Stimulated activated effector memory CD8-positive, alpha-beta T cell treated with anti-CD3 and anti-CD28 coated beads, Interleukin-12 subunit alpha, Interleukin-12 subunit beta, amount 100 ng/mL, for 72 hours (primary cell): ENCODE data around the gene MYEOV.
A peak's percentile ranks its signal among the peaks of the same experiment; 100 is the strongest.

Experiments
- ATAC-seq: fragments of 150-1000 bp; cut with Tn5 transposase; 2 replicates; pipeline ENCODE4 v1.10.0; 2021
- DNase-seq, 2 donors: peaks; one replicate each; pipeline ENCODE4 v3.0.0; 2021 to 2022; ENCODE audit warnings: low spot score in 2 of 2
- H3K27ac Mint-ChIP-seq: one replicate; pipeline ENCODE4 v1.8.0; 2022; ENCODE audit warnings: mild to moderate bottlenecking, mixed read lengths
- H3K36me3 Mint-ChIP-seq: one replicate; pipeline ENCODE4 v1.8.0; 2022; ENCODE audit warnings: mild to moderate bottlenecking, mixed read lengths
- H3K4me1 Mint-ChIP-seq: one replicate; pipeline ENCODE4 v1.8.0; 2022; ENCODE audit warnings: mixed read lengths
- H3K4me3 Mint-ChIP-seq: one replicate; pipeline ENCODE4 v1.8.0; 2022; ENCODE audit warnings: mild to moderate bottlenecking, mixed read lengths
- H3K9me3 Mint-ChIP-seq: one replicate; pipeline ENCODE4 v1.8.0; 2022; ENCODE audit warnings: mixed read lengths

Gene MYEOV

DNA sequence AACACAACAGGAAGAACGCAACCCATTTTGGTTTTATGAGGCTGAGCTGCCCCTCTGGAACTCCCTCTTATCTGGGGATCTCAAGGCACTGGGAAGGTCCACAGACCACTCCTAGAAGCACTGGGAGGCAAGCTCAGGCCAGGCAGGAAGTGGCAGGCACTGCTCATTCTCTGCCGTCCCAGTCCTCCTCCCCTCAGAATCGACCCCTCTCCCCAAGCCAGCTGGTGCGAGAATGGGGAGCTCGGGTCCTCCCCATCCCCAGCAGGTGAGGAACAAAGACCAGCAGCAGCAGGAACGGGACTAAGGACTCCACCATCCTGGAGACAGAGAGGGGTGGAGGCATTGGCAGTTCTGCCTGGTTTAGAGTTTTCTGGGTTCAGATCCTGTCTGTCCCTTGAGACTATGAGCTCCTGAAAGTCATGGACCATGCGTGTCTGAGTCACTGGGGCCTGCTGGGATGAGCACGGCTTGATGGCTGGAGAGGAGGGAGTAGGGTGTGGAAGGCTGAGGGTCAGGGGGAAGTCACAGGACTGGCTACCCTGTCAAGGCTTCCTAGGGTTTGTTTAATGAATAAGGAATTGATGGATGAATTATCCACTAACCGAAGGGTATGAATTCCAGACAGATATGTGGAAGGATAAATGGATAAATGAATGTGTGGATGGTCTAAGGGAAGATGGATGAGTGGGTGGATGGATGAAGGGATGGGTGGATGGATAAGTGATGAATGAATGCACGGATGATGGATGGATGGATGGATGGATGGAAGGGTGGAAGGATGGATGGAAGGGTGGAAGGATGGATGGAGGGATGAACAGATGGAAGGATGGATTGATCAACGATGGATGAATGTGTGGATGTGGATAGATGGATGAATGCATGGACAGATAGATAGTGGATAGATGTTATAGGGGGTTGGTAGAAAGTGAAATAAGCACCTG is 6.4 kb downstream of the MYEOV start:
- peaks cover 80% of the 10 kb centered on the region for H3K4me1 Mint-ChIP-seq
- ATAC-seq (no peak), DNase-seq (no peak)
- peaks cover 25% of the 10 kb centered on the region for H3K36me3 Mint-ChIP-seq
- H3K9me3 Mint-ChIP-seq, result no peaks in the 10 kb centered on the region
- H3K4me3 Mint-ChIP-seq, result no peak overlapping the region
- H3K27ac Mint-ChIP-seq, result no peak overlapping the region

DNA sequence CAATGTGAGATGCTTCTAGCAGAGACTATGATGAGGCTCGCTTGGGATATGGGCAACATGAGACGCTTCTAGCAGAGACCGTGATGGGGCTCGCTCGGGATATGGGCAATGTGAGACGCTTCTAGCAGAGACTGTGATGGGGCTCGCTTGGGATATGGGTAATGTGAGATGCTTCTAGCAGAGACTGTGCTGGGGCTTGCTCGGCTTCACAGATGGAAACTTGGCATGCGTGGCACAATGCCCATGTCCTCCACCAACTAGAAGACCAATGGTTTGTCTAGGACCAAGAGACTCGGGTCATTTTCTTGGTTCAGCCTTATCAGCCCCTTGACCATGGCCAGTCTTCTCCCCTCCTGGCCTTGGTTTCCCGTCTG is 7.1 kb downstream of the MYEOV start:
- Mint-ChIP-seq H3K4me1 (peaks cover 73% of the 10 kb centered on the region), H3K4me3 (no peak overlapping the region), H3K36me3 (peaks cover 25% of the 10 kb centered on the region), H3K9me3 (no peaks in the 10 kb centered on the region), H3K27ac (no peak overlapping the region)
- DNase-seq (no peak), ATAC-seq (no peak)

DNA sequence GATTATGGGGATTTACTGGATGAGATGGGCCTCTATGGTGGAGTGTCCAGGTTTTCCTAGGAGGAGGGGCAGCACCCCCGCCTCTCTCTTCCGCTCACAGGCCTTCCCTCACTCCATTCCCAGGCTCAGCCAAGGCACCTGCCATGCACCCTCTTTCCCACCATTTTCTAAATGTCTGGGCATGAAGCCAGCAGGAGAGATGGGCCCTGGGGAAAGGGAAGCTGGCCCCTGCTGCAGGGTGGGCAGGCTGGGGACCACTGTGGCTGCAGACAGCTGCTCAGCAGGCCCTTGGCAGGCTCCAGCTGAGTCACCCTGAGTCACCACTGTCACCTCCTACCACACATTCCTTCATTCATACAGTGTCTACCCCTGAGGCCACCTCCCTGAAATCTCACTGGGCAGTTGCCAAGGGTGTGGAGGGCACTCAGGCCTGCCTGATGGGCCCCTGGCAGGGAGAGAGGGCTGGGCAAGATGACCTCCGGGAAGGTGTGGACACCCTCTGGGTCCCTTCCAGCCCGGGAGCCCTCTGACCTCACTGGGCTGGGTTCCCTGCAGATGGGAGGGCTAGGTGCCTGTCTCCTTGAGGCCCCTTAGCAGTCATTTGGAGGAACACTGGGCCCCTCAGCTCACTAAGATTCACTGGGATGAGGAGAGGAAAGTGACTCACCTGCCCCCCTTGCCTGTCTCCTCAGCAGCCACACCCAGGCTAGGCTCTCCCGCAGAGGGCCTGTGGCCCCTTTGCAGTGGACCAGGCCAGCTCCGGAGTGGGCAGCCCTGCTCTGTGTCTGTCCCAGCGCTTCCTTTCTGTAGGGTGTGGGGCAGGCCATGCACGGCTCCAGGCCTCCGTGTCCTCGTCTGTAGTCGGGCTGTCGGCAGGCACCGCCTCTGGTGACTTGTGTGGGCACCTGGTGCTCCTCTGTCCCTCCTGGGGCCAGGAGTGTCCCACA is 7.8 kb downstream of the MYEOV start:
- H3K9me3 Mint-ChIP-seq, result no peaks in the 10 kb centered on the region
- H3K4me1 Mint-ChIP-seq, result peaks cover 66% of the 10 kb centered on the region
- no peak overlapping the region for H3K27ac Mint-ChIP-seq
- peaks cover 24% of the 10 kb centered on the region for H3K36me3 Mint-ChIP-seq
- DNase-seq (no peak), ATAC-seq (peak; percentile 71)
- H3K4me3 Mint-ChIP-seq, result no peak overlapping the region

DNA sequence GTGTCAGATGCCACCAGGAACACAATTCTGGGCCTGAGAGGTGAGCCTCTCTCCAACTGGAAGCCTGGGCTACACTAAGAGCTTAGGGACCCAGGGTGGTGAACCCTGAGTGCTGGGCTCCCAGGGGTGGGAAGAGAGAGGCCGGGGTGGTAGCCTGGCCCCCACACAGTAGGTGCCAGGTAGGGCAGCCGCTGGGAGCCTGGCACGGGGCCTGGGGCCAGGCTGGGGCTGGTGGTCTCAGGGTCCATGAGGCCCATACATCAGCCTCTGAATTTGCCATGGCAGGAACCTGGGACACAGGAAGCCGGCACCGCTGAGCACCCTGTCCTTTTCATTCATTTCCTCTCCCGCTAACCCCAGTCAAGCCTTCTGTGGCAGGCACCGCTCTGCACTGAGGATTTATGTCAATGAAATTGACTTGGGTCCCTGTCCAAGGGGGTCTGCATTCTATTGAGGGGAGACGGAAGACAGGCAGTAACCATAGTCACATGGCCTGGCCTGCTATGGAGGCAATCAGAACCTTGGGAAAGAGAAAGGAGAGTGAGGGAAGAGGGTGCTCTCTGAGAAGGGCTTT is 8.6 kb downstream of the MYEOV start:
- H3K4me3 Mint-ChIP-seq, result no peak overlapping the region
- H3K9me3 Mint-ChIP-seq, result no peaks in the 10 kb centered on the region
- ATAC-seq (no peak), DNase-seq (no peak)
- H3K27ac Mint-ChIP-seq, result no peak overlapping the region
- peaks cover 16% of the 10 kb centered on the region for H3K36me3 Mint-ChIP-seq
- H3K4me1 Mint-ChIP-seq, result peaks cover 58% of the 10 kb centered on the region

DNA sequence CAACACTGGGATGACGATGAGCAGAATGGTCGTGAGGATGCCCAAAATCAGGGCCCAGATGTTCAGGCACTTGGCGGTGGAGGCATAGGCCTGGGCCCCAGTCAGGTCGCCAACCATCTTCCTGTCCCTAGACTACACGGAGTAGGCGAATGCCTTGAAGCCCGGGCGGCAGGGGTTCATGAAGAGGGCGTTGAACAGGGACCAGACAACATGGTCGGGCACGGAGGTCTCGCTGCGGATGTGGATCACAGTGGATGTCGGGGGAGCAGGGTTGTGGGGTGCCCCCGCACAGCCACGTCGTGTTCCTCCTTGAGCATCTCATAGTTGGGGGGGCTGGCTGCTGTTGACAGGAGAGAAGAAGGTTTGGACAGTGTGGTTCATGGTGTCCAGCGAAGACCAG is 9.5 kb downstream of the MYEOV start:
- Mint-ChIP-seq H3K27ac (no peak overlapping the region), H3K9me3 (no peaks in the 10 kb centered on the region), H3K36me3 (peaks cover 8% of the 10 kb centered on the region), H3K4me1 (peaks cover 55% of the 10 kb centered on the region), H3K4me3 (no peak overlapping the region)
- ATAC-seq (no peak), DNase-seq (no peak)

DNA sequence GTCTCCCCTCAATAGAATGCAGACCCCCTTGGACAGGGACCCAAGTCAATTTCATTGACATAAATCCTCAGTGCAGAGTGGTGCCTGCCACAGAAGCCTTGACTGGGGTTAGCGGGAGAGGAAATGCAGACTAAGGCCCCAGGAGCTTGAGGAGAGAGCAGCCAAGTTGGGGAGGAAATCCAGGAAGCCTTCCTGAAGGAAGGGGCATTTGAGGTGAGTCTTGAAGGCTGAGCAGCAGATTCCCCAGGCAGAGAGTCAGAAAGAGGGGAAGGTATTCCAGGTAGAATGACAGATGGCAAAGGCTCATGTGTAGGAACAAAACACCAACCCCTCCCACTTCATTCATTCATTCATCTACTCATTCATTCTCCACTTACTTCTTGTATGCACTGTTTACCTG is 10.3 kb downstream of the MYEOV start:
- ATAC-seq (no peak), DNase-seq (no peak)
- Mint-ChIP-seq H3K27ac (no peak overlapping the region), H3K4me3 (no peak overlapping the region), H3K4me1 (peaks cover 56% of the 10 kb centered on the region), H3K36me3 (peaks cover 8% of the 10 kb centered on the region), H3K9me3 (no peaks in the 10 kb centered on the region)

DNA sequence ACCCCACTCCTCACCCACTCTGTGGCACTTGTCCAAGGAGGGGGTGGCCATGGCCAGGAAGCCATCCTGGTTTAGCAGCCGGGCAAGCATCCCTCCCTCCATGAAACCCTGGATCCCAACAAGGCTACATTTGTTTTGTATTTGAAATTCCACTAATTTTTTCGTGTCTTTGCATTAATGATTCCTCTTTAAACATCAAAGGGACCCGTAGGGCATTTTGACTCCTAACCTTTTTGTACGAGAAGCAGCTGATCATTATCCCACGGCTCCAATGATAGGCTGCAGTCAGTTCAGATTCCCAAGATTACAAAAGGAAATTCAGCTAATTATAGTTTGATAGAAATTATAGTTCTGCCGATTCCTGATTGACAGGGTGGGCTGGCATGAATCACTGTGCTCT is 10.7 kb downstream of the MYEOV start:
- no peak overlapping the region for H3K27ac Mint-ChIP-seq
- no peaks in the 10 kb centered on the region for H3K9me3 Mint-ChIP-seq
- peaks cover 8% of the 10 kb centered on the region for H3K36me3 Mint-ChIP-seq
- no peak for ATAC-seq
- no peak for DNase-seq
- peaks cover 54% of the 10 kb centered on the region for H3K4me1 Mint-ChIP-seq
- no peak overlapping the region for H3K4me3 Mint-ChIP-seq

DNA sequence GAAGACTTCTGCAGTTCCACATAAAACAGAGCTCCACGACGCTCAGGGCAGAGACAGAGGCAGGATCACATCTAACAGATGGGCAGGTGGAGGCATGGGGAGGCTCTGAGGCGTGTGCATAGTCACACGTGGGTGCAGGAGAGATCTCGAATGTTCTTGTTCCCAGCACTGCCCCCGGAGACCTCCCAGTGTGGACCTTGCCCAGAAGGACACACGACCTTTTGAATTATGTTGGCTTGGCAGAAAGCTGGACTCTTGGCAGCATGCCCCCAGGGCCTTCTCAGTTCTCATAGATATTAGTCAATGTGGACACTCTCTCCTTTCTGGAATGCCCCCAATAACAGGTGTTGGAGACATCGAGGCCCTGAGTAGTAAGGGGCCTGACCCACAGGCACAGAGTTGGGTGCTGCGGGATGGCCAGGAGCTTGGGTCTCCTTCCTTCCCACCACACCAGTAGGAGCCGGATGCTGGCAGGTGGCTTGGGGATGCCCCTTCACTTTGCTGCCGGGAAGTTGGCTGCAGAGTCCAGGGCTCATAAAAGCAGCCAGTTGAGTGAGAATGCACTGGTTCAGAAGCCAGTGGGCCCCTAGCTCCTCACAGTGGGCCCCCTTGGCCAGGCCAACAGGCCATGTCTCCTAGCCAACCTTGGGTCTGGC is 12.1 kb downstream of the MYEOV start:
- Mint-ChIP-seq H3K36me3 (peaks cover 8% of the 10 kb centered on the region), H3K9me3 (no peaks in the 10 kb centered on the region), H3K4me1 (peaks cover 49% of the 10 kb centered on the region), H3K27ac (no peak overlapping the region), H3K4me3 (no peak overlapping the region)
- DNase-seq (no peak), ATAC-seq (no peak)

DNA sequence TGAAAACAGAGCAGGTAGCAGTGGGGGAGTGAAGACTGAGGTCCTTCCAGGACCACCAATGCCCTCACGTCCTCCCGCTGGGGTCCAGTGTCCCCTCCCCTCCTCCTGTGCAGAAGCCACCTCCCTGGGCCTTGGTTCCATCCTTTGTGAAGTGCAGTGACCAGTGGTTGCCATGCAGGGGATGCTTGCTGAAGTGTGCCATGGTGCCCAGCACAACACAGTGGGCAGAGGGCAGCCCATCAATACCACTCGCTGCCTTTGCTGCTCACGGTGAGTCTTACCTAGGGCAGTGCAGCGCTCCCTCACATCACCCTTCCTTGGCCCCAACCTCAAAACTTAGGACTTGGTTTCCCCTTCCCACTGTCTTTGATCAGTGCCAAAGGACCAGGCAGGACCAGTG is 12.9 kb downstream of the MYEOV start:
- ATAC-seq, result no peak
- no peaks in the 10 kb centered on the region for H3K9me3 Mint-ChIP-seq

DNA sequence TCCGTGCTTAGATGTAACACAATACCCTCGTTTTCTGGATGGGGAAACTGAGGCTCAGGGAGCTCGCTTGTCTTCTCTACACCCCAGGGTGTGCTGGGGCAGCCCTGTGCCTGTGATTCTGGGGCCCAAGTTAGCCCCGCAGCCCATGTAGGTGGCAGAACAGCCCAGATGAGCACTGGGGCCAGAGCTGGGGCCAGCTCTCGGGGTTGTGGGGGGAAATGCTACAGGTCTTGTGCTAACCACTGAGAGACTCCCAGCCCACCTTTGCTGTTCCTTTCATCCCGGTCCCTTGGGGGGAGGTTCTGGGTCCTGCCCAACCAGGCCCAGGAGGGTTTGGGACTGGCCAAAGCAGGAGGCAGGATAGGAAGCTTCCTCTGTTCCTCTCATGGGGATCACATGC is 13.5 kb downstream of the MYEOV start:
- ATAC-seq (no peak), DNase-seq (no peak)
- Mint-ChIP-seq H3K36me3 (peaks cover 7% of the 10 kb centered on the region), H3K4me3 (no peak overlapping the region), H3K9me3 (no peaks in the 10 kb centered on the region), H3K4me1 (peaks cover 51% of the 10 kb centered on the region), H3K27ac (no peak overlapping the region)

More for the DNA sequence above, 12.9 kb downstream of the MYEOV start:
- H3K36me3 Mint-ChIP-seq, result peaks cover 8% of the 10 kb centered on the region
- peaks cover 49% of the 10 kb centered on the region for H3K4me1 Mint-ChIP-seq
- no peak overlapping the region for H3K27ac Mint-ChIP-seq
- no peak for DNase-seq
- no peak overlapping the region for H3K4me3 Mint-ChIP-seq

DNA sequence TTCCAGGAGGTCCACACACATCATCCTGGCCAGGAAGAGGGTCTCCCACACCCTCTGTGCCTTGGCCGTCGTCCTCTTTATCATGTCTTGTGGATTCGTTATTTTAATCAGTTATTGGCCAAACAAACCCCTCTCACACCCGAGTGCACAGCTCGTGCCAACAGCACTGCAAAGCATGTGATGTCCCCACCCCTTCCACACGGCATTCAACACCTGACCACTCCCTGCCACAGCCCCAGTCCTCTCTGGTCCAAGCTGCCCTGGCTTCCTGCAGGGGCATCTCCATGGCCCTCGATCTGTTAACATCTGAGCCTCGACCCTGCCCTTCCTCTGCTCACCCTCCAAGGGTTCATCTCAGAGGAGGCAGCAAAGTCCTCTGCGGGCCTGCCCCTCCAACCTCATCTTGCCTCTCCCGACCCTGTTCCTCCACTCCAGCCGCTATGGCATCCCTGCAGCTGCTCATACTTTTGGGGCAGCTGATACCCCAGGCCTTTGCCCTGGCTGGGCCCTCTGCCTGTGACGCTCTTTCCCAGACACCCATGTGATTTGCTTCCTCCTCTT is 14.0 kb downstream of the MYEOV start:
- no peak for DNase-seq
- peak overlapping the region; percentile 17 for H3K27ac Mint-ChIP-seq

DNA sequence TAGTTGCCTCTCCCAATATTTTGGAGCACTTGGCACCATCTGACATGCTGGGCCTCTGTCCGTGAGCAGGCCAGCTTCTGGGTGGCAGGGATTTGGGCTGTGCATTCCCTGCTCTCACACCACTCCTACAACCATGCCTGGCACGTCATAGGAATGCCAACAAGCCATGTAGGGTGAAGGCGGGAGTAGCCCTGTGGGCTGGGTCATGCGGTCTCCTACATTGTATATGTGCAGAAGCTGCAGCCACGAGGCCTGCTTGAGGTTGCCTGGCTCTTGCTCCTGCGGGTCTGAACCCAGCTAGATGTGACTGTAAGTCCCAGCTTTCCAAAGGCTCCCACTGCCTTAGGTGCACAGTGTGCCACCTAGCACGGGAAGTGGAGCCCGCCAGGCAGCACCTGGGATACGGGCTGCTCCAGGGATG is 14.5 kb downstream of the MYEOV start:
- no peak for ATAC-seq
- DNase-seq, result no peak
- Mint-ChIP-seq H3K9me3 (no peaks in the 10 kb centered on the region), H3K27ac (peak overlapping the region; percentile 17), H3K36me3 (no peaks in the 10 kb centered on the region), H3K4me3 (no peak overlapping the region), H3K4me1 (peaks cover 43% of the 10 kb centered on the region)

More for the DNA sequence above, 14.0 kb downstream of the MYEOV start:
- Mint-ChIP-seq H3K4me1 (peaks cover 48% of the 10 kb centered on the region), H3K36me3 (peaks cover 2% of the 10 kb centered on the region), H3K4me3 (no peak overlapping the region), H3K9me3 (no peaks in the 10 kb centered on the region)
- ATAC-seq, result no peak

DNA sequence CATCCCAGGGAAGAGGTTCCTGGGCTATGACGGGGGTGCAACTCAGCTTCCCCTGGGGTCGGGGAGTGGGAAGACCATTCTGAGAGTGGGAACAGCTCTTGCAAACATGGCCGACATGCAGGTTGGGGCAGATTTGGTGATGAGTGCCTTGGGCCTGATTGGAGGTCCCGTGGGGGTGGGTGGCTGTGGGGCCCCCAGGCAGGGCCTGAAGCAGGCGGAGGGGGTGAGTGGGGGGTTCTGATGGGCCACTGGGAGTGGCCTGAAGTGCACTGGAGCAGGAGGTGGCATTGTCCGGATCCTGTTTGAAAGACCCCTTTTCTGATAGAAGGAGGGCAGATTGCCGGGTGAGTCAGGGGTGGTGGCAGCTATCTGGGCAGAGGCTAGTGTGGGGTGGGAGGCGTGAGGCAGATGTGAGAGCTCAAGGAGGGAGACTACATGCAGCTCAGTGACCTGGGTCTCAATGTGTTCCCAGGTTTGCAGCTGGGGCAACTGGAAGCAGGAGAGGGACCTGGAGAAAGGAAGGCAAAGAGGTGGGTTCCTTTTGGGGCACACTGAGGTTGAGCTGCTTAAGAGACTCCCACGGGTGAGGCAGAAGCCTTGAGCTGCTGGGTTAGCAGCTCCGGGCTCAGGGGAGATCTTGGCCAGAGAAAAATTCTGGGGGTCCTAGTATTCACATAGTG is 15.1 kb downstream of the MYEOV start:
- no peak for DNase-seq
- peak overlapping the region; percentile 17 for H3K27ac Mint-ChIP-seq

DNA sequence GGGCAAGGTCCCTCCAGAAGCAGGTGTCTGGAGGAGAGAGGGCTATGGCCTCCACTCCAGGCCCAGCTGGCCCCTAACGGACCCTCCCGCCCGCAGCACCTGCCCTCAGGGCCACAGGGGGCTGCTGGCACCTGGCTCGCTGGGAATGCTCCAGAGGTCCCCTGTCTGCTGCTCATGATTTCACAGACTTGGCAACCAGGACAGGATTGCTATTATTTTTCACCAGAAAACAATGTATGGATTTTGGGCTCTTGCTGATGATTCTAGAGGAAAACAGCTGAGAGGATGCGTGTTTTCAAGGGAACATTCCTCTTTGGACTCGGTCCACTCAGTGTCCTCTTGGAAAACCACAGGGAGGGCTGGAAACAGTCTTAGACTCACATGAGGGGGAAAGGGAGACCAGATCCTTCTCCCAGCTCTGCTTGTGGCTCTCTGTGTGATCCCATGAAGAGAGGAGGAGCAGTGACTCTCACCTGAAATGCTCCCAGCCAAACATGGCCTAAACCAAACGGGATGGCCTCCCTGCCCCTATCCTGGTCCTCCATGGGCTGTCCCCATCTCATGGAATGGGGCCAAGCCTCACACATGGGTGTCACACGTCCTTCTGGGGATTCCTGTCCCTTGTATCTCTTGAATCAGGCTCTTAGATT is 15.8 kb downstream of the MYEOV start:
- Mint-ChIP-seq H3K27ac (no peak overlapping the region), H3K4me1 (peaks cover 41% of the 10 kb centered on the region), H3K36me3 (no peaks in the 10 kb centered on the region), H3K4me3 (no peak overlapping the region), H3K9me3 (no peaks in the 10 kb centered on the region)
- DNase-seq (no peak), ATAC-seq (no peak)

More for the DNA sequence above, 15.1 kb downstream of the MYEOV start:
- H3K4me3 Mint-ChIP-seq, result no peak overlapping the region
- ATAC-seq, result no peak
- H3K4me1 Mint-ChIP-seq, result peaks cover 41% of the 10 kb centered on the region
- H3K9me3 Mint-ChIP-seq, result no peaks in the 10 kb centered on the region
- H3K36me3 Mint-ChIP-seq, result no peaks in the 10 kb centered on the region
